GM18505 (cell line): ENCODE measurements around the gene RCOR1.
"Not testable (repeated sequence)": the region's sequence is repeated elsewhere in the genome, so short reads cannot be mapped to it uniquely, and the experiment has no call there.

Experiments used
- ATAC-seq: cut with Tn5 transposase; IDR thresholded peaks from one replicate; pipeline ENCODE4 v1.9.1; 2021; ENCODE audit not compliant: unreplicated experiment
- POLR2A ChIP-seq: IDR thresholded peaks from 4 replicates; pipeline ENCODE4 v1.6.1; 2011; ENCODE audit warnings: borderline replicate concordance; ENCODE audit not compliant: insufficient read depth, insufficient read length; ENCODE audit errors: extremely low read depth

Gene RCOR1

DNA sequence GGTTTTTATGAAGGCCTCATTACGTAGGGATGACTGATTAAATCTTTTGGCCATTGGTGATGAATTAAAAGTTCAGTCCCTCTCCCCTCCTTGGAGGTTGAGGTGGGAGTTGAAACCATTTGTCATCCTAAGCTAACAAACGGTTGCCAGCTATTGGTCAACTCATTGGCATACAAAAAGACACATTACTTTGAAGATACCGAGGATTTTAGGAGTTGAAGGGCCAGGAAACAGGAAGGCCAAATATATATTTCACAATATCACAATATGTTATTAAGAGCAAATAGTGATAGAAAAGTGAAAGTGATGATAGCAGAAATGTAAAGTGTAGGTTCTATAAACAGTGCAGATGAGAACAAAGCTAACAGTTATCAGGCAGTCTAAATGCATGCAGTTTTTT lies 24.4 kb downstream of the RCOR1 start:
- no peak for TF ChIP-seq POLR2A
- no peak for ATAC-seq

- not testable (repeated sequence) for ATAC-seq
These were observed 26.6 kb downstream of the RCOR1 start for GRCh38 chr14:102619012-102619411.

- no peak for TF ChIP-seq POLR2A
- ATAC-seq, result no peak
These were observed 28.0 kb downstream of the RCOR1 start for GRCh38 chr14:102620413-102620812.

- TF ChIP-seq POLR2A, result no peak
- ATAC-seq, result no peak
These were observed 29.9 kb downstream of the RCOR1 start for GRCh38 chr14:102622262-102622885.

GRCh38 chr14:102624666-102625065 lies 32.2 kb downstream of the RCOR1 start:
- no peak for TF ChIP-seq POLR2A
- no peak for ATAC-seq

DNA sequence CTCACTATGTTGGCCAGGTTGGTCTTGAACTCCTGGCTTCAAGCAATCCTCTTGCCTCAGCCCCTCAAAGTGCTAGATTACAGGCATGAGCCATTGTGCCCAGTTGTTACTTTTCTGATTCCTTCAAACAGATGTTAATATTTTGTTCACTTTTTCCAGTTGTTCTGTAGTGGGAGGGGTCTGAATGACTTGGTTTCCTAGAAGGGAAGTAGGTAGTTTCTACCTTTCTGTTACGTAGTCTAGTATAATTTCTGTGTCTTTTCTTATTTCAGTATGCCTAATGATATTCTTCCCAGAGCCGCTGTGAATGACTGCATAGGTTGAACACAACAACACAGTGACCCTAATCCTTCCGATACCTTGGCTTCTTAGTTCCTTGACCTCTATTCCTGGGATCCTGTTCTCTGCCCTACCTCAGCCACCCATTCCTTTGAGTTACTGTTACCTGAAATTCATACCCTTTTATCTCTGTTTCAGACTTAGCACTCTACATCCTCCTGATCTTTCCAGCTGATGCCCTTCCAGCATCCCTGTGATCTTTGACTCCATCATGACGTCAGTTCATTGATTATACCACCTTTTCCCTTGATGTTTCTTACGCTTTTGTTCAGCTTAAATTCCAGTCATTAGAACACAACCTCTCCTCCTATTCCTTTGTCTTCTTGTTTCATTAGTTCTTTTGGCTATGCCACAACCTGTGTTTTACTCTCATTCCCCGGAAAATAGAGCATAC lies 33.3 kb downstream of the RCOR1 start:
- TF ChIP-seq POLR2A, result no peak
- ATAC-seq, result no peak

DNA sequence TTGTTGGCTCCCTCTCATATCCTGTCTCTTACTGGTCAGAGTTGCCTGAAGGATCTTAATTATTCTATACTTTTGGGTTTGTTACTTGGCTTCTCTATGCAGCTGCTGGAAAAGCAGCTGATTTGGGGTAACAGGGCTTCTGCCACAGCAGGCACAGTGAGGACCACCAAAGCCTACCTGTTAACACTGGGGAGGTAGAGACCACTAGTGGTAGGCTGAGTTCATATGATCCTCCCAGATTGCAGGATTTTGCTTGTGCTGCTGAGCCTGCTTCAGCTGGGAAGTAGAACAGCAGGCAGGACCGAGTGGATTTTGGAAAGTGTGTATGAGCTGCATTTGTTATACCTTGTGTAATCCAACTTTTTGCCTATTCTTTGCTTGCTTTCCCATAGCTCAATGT lies 34.1 kb downstream of the RCOR1 start:
- TF ChIP-seq POLR2A, result no peak
- no peak for ATAC-seq

DNA sequence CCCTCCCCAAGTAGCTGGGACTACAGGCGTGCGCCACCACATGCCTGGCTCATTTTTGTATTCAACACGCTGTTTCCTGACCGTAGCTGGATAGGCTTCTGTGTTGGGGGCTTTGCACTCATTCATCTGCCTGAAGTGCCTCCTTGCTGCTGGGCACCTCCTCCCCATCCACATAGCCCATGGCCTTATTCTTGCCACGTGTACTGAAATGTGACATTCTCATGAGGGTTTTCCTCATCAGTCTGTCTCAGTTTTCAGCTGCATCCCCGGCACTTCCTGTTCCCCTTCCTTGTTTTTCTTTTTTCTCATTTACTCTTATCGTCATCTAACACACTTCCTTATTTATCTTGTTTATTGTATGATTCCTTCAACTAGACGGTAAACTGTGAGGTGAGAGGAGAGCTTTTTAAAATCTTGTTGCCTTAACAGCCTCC lies 36.6 kb downstream of the RCOR1 start:
- TF ChIP-seq POLR2A, result no peak

GRCh38 chr14:102629808-102630350 lies 37.4 kb downstream of the RCOR1 start:
- no peak for TF ChIP-seq POLR2A
- ATAC-seq, result no peak

More for the DNA sequence above, 36.6 kb downstream of the RCOR1 start:
- no peak for ATAC-seq

DNA sequence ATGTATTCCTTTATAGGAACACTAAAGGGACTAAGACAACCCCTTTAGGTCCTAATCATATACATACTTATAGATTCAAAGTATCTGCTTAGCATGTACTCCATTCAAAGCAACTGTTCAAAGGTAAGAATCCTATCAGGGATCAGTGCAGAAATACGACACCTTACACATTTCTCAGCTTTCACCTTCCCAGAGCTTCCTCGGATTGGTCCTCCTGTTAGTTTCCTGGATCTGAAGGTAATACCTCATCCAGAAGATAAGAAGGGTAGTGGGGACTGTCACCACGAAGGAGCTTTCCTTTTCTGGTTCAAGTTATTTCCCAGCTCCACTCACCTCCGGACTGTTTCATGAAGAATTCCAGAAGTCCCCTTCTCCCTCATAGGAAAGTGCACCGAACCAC lies 38.0 kb downstream of the RCOR1 start:
- no peak for TF ChIP-seq POLR2A
- ATAC-seq, result no peak

DNA sequence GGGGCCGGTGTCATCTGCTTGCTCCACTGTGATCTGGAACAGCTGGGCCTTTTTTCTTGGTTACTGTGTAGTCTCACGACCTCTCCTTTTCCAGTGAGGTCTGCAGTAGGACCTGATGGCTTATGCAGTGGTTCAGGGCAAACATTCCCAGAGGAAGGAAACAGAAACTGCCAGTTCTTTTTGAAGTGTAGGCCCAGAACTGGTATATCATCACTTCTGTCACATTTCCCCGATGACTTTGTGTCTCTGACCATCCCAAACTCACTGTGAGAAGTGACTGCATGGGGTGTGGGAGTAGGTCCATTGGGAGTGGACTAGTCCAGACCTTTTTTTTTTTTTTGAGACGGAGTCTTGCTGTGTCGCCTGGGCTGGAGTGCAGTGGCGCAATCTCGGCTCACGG lies 38.4 kb downstream of the RCOR1 start:
- no peak for ATAC-seq
- no peak for TF ChIP-seq POLR2A

DNA sequence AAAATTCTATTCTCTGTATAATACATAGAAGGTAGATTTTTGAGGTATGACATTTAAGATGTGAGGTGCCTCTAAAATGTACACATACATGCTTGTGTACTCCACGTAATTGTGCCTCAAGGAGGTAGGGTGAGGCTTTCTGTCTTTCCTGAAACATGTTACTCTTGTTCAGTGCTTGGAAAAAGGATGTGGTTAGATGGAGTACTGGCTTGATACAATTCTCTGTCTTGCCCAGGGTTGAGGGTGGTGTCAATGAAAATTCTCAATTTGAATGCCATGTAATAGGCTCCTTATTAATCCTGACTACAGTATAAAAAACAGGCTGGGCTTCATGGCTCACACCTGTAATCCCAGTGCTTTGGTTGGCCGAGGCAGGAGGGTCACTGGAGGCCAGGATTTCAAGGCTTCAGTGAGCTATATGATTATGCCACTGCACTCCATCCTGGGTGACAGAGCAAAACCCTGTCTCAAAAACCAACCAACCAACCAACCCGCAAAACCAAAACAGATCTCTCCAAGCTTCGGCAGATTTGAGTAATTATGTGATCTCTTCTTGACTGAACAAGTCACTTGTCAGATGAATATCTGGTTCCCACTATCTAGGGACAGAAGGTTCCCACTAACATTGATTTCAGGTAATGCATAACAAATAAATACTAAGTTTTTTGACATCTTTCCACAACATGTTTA lies 41.6 kb downstream of the RCOR1 start:
- no peak for ATAC-seq
- no peak for TF ChIP-seq POLR2A

GRCh38 chr14:102639611-102640010 lies 47.2 kb downstream of the RCOR1 start:
- ATAC-seq, result not testable (repeated sequence)

DNA sequence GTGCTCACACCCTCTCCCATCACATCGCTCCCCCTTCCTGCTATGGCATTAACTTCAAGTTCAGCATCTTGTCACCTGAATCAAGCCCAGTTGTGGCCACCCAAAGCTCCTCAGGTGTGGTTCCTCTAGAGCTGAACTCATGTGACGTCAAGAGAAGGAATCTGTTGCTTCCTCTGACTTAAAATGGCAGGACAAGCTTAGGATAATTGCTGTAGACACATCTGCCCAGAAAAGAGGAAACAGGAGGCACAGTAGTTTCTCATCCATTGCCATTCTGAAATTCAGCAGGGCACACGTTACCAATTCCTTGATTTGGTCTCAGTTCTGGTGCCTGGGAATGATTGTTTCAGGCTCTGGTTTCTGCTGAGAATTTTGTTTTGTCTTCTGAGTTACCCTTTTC lies 52.1 kb downstream of the RCOR1 start:
- no peak for TF ChIP-seq POLR2A
- ATAC-seq, result no peak

DNA sequence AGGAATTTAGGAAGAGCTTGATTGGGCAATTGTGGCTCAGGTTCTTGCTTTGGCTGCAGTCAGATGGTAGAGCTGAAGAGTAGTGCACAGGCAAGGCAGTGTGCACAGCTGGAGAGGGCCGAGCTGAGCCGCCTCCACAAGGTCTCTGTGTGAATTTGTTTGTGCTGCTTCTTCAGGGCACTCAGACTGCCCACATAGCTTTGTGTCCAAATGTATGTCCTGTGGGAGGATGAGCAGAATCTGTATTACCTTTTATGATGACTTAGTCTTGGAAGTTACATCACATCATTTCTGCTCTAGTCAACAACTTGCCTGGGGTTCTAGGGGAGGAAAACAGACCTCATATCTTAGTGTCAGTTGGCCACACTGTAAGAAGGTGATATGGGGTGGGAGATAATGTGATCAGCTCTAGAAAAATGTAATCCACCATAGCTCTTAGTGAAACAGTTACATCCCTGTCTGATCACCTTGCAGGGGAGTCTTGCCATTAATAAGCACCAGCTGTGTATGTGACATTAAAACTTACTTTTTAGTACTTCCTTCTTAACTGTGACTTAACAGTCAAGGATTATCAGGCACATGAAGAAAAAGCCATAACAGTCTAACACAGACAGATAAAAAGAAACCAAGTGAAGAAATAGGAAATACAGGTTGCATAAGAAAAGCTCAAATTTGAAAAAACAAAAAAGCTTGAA lies 53.4 kb downstream of the RCOR1 start:
- no peak for ATAC-seq

More for the DNA sequence above, 53.4 kb downstream of the RCOR1 start:
- no peak for TF ChIP-seq POLR2A
